Stromal cell of bone marrow (primary cell): ENCODE data around the gene MSI2.

ENCODE experiments used
- DNase-seq: peaks from one replicate; pipeline ENCODE4 v3.0.0-alpha.2; 2012; ENCODE audit warnings: low read depth

The MSI2 gene

DNA sequence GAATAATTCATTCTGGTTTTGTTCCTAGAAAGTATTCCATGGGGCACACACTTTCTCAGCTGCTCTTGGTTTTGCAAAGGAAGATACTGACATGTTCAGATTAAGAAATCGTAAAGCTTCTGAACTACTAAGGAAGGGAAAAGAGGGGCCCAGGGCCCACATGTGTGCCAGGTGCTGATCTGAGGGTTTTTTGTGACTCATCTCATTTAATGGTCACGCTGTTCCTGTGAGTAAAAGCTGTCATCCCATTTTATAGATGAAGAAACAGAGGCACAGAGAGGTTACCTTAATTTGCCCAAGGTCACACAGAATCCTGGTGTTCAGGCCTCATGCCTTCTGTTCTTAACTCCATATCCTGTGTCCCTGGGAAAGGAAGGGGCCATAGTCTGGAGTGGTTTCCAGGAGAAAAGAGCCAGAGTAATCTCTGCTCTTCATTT, 113.2 kb downstream of the MSI2 start:
- DNase-seq, result no peak

DNA sequence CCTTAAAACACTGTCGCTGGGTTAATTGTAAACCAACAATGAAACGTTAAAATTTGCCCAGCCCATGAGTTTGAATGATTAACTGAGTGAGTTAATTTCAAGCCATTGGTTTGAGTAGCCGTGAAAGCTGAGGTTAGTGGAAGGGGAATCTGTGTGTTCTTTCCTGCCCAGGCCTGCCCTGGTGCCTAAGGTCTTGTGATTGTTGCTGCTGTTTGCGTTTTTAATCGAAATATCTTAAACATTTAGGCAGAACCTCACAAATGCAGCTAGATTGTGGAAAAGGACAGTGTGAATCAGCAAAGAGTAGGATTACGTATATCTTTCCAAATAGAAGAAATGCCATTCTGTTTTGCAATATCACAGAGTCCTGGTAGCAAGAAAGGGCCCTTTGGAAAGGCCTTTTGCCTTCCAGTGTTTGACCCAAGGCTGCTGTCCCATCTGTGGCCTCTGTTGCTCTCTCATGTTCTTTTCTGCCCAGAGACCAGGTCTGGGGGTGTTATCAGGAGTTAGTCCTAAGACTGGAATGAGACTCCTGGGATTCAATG, 113.8 kb downstream of the MSI2 start:
- peak; percentile 13 for DNase-seq

DNA sequence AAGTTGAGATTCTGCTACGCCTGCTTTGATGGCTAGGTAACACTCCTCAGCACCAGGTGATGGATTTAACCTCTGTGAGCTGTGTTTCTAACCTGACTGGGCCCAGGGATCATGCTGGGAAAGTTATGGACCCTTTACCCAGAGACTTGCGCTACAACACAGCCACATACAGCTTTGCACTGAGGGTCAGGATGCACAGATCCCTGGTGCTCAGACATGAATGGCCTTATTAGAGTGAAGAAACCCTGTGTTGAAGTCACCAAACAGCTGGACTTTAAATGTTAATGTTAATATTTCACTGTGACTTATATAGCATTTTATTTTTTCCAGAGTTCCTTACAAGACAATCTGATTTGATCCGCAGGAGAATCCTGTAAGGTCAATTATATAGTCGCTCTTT, 114.3 kb downstream of the MSI2 start:
- no peak for DNase-seq

- no peak for DNase-seq
Measured at GRCh38 chr17:57372156-57372555, 115.8 kb downstream of the MSI2 start.

- no peak for DNase-seq
Measured at GRCh38 chr17:57373048-57373447, 116.7 kb downstream of the MSI2 start.

DNA sequence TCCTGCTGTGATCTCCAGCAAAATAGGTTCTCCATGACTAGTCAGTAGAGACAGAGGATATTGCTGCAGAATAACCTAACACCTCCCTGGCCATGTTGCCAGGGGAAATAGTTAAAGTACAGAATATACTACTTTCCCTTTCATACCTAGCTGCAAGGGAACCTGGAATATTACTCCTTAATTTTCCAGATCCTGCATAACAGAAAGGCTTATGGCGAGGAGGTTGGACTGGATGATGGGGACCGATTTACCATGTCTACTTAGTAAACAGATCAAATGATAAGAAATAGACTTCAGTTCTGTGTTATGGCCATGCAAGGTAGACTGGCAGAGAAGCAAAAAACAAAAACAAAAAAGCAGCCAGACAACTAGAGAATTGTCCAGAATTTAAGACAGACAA, 117.4 kb downstream of the MSI2 start:
- DNase-seq, result no peak

GRCh38 chr17:57375040-57375769, 118.9 kb downstream of the MSI2 start:
- DNase-seq, result no peak

- DNase-seq, result no peak
Measured at GRCh38 chr17:57375770-57376225, 119.5 kb downstream of the MSI2 start.

GRCh38 chr17:57377094-57377493, 120.8 kb downstream of the MSI2 start:
- no peak for DNase-seq

DNA sequence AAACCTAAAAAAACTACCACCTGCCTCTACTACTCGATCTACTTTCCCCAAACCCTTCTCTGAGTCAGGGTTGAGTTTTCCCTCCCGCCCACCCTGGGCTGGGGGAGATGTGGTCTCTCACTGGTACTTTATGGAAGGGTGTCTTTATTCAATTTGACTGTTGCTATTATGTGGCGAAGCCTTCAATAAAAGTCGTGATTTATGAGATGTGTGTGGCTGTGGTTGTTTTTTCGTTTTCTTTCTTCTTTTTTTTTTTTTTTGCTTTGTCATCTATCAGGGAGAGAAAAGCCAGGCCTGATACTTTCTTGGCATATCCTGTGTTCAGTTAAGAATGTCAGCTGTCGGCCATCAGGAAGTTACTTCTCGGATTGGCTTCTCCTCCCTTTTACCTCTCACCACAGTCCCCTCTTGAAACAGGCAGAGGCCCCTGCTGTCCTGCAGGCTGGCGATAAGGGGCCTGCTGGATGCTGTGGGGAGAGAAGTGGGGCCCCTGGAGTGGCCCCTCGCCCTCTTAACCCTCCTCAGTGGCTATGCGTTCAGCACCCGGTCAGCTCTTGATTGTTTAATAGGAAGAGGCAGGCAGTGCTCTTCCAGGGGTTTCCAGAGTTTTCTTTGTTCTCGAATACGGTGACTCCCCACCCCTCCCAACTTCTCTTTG, 123.0 kb downstream of the MSI2 start:
- no peak for DNase-seq

DNA sequence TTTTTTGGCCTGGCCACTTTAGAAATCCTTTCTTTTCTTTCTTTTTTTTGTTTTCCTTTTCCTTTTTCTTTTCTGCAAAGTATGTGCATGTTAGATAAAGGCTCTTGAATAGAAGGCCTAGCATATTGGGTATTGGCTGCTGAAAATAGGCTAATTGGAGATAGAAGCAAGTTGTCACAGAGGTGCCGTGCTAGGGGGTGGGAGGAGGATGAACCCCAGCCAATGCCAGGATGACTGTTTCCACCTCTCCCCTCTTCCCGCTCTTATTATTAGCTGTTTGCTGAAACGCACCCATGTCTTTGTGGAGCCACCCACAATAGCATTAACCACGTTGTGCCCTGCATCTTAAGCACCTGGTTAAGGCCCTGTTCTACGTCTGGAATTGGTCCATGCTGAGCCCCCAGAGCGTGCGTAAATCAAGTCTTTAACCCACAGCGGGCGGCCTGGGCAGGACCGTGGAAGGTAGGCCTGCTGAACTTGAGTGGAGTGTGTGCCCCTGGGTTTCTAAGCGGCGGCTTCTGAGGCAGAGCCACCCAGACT, 123.6 kb downstream of the MSI2 start:
- no peak for DNase-seq

DNA sequence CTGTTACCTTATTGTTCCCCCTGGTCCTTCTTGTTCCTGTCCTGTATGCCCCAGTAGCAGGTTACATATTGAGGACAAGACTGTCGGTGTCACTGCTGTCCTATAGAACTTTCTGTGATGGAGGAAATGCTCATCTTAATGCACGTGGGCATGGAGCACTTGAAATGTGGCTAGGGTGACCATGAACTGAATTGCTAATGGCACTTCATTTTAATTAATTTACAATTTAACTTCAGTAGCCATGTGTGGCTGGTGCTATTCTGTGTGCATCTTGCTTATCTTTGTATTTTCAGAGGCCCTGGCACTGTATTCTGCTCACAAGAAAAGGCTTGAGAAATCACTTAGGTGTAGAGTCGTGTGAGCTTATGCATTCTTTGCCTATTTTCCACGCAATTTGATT, 125.2 kb downstream of the MSI2 start:
- no peak for DNase-seq

DNA sequence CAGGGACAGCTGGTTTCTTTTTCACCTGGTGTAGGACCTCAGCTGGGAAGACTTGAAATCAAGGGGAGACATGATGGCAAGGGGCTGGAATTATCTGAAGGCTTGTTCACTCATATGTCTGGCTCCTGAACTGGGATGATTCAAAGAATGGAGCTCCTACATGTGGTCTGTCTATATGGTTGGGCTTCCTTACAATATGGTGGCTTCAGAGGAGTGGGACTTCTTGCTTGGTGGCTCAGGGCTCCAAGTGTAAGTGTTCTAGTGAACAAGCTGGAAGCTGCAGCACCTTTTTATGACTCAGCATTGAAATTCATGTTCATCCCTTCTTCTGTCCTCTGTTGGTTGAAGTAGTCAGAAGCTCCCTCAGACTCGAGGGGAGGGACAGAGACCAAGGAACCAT, 127.9 kb downstream of the MSI2 start:
- no peak for DNase-seq

DNA sequence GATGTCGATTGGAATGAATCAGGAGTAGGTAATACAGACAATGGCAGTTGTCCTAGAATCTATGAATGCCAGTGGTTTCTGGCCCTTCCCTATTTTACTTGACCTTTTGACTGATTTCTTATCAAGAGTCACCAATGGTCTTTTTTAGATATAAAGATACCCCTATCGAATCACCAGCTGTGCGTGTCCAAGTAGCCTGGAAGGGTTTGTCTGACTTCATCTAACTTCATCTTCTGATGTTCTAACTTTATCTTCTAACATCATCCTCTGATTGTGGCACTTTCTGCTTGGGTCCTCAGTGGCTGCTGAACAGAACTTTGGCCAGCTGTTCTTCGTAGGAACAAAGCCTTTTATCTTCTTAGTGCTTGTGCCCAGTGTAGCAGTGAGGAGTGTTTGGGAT, 129.7 kb downstream of the MSI2 start:
- no peak for DNase-seq

DNA sequence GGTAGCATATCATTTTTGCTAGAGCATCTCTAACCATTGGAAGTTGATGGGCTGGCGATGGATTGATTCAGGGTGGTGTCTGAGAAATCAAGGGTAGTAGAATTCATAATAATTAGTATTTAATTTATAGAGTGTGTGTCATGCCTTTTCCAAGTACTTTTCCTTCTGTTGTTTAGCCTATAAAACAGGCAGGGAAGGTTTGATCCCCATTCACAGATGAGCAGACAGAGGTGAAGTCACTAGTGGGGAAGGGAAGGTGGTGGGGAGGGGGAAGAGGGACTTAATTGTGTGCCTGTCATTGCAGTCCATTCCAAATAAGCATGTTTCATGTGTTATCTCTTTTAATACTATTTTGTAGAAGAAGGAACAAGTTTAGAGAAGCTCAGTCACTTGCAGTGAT, 131.3 kb downstream of the MSI2 start:
- DNase-seq, result no peak

- DNase-seq, result no peak
Measured at GRCh38 chr17:57388131-57388725, 131.9 kb downstream of the MSI2 start.

- no peak for DNase-seq
Measured at GRCh38 chr17:57389473-57389872, 133.2 kb downstream of the MSI2 start.

GRCh38 chr17:57391076-57391825, 134.9 kb downstream of the MSI2 start:
- no peak for DNase-seq

DNA sequence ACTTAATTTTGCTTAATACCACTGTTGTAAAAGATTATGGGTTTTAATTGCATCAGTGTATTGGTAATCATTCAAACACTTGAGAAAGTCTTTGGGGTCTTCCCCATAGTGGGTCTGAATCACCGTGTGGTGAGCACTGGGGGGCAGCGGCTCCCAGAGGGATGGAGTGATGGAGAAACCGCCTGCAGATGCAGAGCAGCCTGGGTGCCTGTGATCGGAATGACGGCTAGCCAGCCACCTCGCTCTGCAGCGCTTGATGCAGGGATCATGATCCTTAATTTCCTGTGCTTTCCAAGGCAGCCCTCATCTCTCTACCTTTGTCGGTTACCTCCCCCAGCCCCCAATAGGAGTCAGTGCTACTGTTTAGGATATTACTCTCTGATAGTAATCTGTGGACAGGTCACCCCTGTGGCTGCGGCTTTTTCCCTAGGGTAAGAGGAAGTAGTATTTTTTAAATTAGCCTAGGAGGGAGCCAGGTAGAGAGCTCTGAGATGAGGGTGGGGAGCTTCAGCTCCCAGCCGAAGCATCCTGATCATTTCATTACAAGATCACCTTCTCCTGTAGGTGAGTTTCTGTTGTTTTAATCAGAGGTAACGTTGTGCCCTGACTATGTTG, 135.6 kb downstream of the MSI2 start:
- DNase-seq, result no peak

GRCh38 chr17:57393368-57393767, 137.0 kb downstream of the MSI2 start:
- DNase-seq, result no peak

GRCh38 chr17:57394375-57394774, 138.1 kb downstream of the MSI2 start:
- DNase-seq, result no peak
